Measurements from ENCODE around the gene CSTF3. TPM values are rescaled to one million over a fixed set of nuclear protein-coding genes. Genes with fewer than 3 reads are reported as not detected.
"Not testable (repeated sequence)": the region's sequence is repeated elsewhere in the genome, so short reads cannot be mapped to it uniquely, and the experiment has no call there.

The CSTF3 gene
- total RNA-seq, 1 donor from 2014 or later, result 13.5 TPM

DNA sequence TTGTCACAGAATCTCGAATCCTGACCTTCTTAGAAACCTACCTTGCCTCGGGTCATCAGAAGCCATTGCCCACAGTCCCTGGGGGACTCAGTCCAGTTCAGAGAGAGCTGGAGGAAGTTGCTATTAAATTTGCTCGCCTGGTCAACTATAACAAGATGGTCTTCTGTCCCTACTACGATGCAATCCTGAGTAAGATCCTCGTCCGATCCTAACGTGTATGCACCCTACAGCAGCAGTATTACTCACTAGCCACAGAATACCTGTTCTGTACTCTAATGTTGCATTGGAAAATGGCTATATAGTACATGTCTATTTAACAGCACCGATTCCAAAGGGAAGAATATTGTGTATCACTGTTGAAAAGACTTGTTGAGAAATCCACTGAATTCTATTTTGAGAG lies 88.8 kb downstream of the CSTF3 start:
- no peak for ATAC-seq

GRCh38 chr11:33068611-33069340 lies 92.5 kb downstream of the CSTF3 start:
- no peak for ATAC-seq

DNA sequence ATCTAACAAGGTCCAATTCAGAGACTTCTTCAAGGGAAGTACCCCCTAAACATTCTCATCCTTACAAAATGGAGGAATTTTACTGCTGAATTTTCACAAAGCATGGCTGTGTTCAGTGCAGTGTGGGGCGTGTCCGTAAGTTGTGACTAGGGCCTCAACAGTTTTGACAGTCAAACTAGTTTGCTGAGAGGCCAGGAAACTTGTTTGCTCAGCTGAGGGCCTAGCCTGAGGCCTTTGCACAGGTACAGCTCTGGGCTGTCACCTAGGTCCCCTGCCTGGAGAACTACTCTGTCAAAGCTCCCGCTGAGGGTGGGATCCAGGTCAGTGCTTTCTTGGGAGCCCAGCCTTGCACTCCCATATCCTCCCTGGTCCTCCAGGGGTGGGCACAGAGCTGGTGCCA lies 94.0 kb downstream of the CSTF3 start:
- peak; percentile 63 for ATAC-seq

DNA sequence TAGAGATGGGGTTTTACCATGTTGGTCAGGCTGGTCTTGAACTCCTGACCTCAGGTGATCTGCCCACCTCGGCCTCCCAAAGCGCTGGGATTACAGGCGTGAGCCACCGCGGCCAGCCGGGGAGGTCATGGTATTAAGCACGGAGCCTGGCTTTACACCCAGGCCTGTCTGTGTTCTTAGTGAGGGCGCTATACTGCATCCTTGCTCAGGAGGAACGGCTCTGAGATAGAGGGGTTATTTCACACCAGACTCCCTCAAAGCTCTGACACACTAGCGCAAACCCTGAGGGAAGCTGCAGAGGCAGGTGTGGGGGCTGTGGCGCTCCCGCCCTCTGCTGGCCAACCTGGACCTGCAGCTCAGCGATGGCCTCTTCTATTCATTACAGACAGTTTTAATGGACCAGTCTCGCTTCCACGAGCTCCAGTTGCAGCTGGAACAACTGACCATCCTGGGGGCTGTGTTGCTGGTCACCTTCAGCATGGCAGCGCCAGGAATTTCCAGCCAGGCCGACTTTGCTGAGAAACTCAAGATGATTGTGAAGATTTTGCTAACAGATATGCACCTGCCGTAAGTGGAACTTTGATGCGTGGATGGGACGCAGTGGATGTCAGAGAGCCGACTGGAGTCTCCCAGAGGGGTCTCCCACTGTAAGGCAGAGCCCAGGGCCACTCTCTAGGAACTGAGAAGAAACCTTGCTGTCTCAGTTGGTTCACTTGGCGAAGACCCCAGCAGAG lies 95.7 kb downstream of the CSTF3 start:
- ATAC-seq, result peak; percentile 73

GRCh38 chr11:33064866-33065265 lies 96.4 kb downstream of the CSTF3 start:
- ATAC-seq, result no peak

GRCh38 chr11:33064033-33064825 lies 97.1 kb downstream of the CSTF3 start:
- no peak for ATAC-seq

DNA sequence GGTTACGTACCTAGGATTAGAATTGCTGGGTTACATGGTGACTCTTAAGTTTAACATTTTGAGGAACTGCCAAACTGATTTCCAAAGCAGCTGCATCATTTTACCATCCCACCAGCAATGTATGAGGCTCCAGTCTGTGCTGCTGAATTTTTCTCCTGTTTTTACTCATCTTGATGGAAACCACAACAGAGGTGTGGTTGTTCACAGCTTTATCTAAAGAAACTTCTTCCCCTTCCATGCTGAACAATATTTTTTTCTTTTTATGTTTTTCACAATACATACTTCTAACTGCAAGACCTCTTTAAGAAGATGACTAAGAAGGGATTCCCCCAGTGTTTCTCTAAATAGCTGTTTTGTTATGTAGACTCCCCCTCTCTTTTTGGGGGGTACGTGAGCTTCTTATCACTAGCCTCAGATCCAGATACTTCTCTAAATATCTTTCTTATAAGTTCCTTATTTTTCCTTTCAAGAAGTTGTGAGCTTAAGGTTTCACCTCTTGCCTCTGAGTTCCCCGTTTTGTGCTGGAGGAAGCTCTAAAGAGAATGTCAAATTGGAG lies 97.9 kb downstream of the CSTF3 start:
- no peak for ATAC-seq

GRCh38 chr11:33062137-33062536 lies 99.1 kb downstream of the CSTF3 start:
- no peak for ATAC-seq

- no peak for ATAC-seq
Observed at GRCh38 chr11:33060271-33060670, 101.0 kb downstream of the CSTF3 start.

DNA sequence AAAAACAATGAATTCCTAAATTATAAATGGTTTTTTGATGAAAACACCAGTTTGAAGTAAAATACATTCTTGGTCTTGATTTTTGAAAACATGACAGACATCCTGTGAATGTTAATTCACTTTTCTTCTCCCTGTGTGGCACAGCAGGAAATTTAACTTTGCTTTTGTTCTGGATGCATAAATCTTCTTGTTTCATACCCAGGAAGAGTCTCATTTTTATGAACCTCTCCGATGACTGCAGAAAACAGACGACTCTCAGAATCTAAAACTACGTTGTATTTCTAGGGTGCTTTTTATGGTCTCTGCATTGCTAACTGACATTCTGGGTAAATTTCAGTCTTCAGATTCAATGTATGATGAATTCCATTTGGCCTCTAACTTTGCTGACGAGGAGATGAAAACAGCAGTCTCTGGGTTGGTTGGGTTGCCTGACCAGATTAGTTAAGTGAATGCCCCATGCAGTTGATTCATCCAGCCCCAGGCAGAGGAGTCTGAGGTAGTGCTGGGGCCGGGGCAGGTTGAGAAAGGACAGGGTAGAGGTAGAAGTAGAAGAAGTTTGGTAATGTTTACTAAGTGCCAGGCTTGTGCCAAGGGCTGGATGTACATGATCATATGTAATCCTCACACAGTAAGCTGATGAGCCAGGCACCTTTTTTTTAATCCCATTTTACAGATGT lies 101.8 kb downstream of the CSTF3 start:
- peak; percentile 95 for ATAC-seq

DNA sequence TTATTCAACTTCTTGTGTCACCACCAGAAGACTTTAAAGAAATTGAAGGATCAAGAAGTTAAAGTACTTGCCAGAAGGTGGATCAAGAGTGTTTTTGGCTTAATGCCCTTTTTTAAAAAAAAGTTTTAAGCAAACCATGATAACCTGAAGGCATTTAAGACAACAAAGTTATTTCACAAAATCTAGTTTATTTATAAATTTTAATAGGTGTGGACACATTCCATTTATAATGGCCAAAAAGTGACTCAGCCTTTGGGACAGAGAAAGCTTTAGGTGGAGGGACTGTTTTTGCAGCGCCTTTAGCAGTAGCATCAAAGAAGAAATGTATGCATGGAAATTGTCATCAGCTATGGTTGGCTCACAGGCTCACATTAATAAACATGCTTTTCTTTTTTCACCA lies 104.0 kb downstream of the CSTF3 start:
- no peak for ATAC-seq

- no peak for ATAC-seq
Observed at GRCh38 chr11:33055375-33055774, 105.9 kb downstream of the CSTF3 start.

GRCh38 chr11:33052231-33052630 lies 109.0 kb downstream of the CSTF3 start:
- ATAC-seq, result no peak

GRCh38 chr11:33049565-33050408 lies 111.5 kb downstream of the CSTF3 start:
- ATAC-seq, result not testable (repeated sequence)

DNA sequence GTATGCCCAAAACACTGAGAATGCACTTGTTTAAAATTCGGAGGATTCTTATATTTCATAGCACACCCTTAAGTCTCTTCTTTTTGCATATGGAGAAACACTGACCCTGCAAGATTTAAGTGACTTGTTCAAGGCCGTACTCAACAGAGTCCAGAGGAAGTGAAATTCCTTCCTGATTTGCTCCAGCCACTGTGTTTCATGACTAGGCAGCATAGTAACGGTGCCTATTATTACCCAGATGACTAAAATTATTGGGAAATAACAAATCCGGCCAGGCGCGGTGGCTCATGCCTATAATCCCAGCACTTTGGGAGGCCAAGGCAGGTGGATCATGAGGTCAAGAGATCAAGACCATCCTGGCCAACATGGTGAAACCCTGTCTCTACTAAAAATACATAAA lies 112.6 kb downstream of the CSTF3 start:
- ATAC-seq, result peak; percentile 30

DNA sequence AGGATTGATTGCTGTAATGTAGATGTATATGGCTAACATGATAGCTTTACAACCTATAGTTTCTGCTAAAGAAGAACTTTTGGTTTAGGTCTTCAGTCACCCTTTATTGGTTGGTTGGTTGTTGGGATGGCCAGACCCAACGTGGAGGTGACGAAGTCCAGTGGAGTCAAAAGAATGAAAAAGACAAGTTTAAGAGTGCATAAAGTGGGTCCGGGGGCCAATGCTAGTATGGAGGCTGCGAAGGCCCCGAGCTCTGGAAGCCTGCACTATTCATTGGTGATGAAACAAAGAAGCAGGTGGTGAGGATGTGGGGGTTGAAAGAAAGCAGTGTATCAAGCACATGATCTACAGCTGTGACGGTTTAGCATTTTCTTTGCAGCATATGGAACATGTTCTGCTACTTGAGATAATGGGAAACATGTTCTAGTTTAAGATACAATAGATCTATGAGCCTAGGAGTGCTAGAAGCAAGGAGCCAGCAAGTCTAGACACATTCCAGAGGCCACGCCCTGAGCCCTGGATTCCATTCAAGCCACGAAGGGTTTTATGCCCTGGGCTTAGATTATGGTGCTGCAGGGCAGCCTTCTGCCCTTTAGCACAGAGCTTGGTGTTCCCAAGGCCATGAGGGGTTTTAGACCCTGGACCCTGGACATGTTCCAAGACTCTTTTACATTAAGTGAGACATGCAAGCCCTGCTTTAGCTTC lies 115.6 kb downstream of the CSTF3 start:
- ATAC-seq, result peak; percentile 78

- ATAC-seq, result peak; percentile 55
Observed at GRCh38 chr11:33044285-33044756, 117.0 kb downstream of the CSTF3 start.

GRCh38 chr11:33043221-33043830 lies 118.0 kb downstream of the CSTF3 start:
- no peak for ATAC-seq

DNA sequence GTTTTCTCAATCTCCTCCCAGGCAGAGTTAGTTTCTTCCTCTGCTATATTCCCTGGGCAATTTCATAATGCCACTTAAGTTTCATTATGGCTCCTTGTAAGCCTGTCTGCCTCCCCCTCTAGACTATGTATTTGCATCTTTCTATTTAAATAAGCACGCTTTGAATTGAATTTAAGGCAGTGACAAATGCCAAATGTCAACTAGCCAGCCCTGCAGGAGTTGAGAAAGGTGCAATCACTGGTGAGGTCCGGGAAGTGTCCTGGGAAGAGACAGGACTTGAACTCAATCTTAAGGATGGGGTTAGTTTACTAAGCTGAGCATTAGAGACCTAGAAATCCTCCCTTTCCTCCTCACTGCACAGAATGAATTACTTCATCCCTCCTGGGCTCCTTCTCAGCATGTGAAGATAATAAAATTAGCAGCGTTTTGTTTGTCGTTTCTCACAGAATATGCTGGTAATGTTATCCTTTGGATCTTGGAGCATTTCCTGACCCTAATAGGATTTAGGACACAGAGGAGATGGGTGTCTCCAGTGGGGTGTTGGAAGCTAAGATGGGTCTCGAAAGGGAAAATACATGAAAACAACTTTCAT lies 120.3 kb downstream of the CSTF3 start:
- no peak for ATAC-seq
